ENCODE data around the gene SCAMP2.

DNA sequence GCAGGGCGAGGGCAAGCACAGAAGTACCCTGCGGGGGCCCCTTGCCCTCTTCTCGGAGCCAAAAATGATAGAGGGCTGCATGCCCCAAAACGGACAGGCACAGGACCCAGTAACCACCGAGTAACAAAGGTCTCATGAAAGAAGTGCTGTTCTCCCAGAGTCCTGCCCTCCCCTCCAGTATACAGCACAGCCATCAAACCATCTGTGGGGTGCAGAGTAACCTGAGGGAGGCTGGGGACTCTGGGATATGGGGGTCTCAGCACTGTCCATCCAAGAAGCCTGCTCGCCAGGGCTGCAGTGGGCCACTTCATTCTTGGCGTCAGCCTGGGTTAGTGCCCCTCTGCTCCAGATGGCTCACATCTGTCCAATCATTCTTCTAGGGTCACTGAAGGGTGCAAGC lies 36.3 kb downstream of the SCAMP2 start:
- TF ChIP-seq POLR2A (IDR thresholded peaks at IDR 0.05) = no peak
- TF ChIP-seq, protein P1, sequence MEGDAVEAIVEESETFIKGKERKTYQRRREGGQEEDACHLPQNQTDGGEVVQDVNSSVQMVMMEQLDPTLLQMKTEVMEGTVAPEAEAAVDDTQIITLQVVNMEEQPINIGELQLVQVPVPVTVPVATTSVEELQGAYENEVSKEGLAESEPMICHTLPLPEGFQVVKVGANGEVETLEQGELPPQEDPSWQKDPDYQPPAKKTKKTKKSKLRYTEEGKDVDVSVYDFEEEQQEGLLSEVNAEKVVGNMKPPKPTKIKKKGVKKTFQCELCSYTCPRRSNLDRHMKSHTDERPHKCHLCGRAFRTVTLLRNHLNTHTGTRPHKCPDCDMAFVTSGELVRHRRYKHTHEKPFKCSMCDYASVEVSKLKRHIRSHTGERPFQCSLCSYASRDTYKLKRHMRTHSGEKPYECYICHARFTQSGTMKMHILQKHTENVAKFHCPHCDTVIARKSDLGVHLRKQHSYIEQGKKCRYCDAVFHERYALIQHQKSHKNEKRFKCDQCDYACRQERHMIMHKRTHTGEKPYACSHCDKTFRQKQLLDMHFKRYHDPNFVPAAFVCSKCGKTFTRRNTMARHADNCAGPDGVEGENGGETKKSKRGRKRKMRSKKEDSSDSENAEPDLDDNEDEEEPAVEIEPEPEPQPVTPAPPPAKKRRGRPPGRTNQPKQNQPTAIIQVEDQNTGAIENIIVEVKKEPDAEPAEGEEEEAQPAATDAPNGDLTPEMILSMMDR (IDR thresholded peaks at IDR 0.05) = no peak
